Measurements from ENCODE around the gene NRP2. TPM values are rescaled to one million over a fixed set of nuclear protein-coding genes. Genes with fewer than 3 reads are reported as not detected.

Gene NRP2
- total RNA-seq, 1 donor from 2014 or later, result 89.5 TPM

GRCh38 chr2:205749078-205749477 lies 66.8 kb downstream of the NRP2 start:
- no peak for TF ChIP-seq CTCF (IDR thresholded peaks at IDR 0.05; ENCODE audit: unreplicated experiment)
- Mint-ChIP-seq H3K27me3 (ENCODE audit: low read depth) (no peaks in the 10 kb centered on the region), H3K4me3 (no peak overlapping the region), H3K27ac (no peak overlapping the region), H3K36me3 (peaks cover 14% of the 10 kb centered on the region), H3K4me1 (peaks cover 42% of the 10 kb centered on the region), H3K9me3 (no peaks in the 10 kb centered on the region)
- no peak for DNase-seq (ENCODE audit: low spot score in 2 of 2, unreplicated experiment in 2 of 2)

GRCh38 chr2:205750797-205751196 lies 68.5 kb downstream of the NRP2 start:
- H3K9me3 Mint-ChIP-seq, result no peaks in the 10 kb centered on the region
- H3K27me3 Mint-ChIP-seq (ENCODE audit: low read depth), result no peaks in the 10 kb centered on the region
- DNase-seq (ENCODE audit: low spot score in 2 of 2, unreplicated experiment in 2 of 2), result no peak
- H3K36me3 Mint-ChIP-seq, result peaks cover 8% of the 10 kb centered on the region
- H3K4me3 Mint-ChIP-seq, result no peak overlapping the region
- peaks cover 55% of the 10 kb centered on the region for H3K4me1 Mint-ChIP-seq
- no peak for TF ChIP-seq CTCF (IDR thresholded peaks at IDR 0.05; ENCODE audit: unreplicated experiment)
- H3K27ac Mint-ChIP-seq, result peak overlapping the region; percentile 68

- Mint-ChIP-seq H3K36me3 (peaks cover 5% of the 10 kb centered on the region), H3K9me3 (no peaks in the 10 kb centered on the region), H3K27me3 (ENCODE audit: low read depth) (no peaks in the 10 kb centered on the region), H3K27ac (peak overlapping the region; percentile 57), H3K4me3 (no peak overlapping the region), H3K4me1 (peaks cover 57% of the 10 kb centered on the region)
- no peak for TF ChIP-seq CTCF (IDR thresholded peaks at IDR 0.05; ENCODE audit: unreplicated experiment)
- no peak for DNase-seq (ENCODE audit: low spot score in 2 of 2, unreplicated experiment in 2 of 2)
These were observed 69.3 kb downstream of the NRP2 start for GRCh38 chr2:205751569-205752031.

- H3K9me3 Mint-ChIP-seq, result no peaks in the 10 kb centered on the region
- H3K4me3 Mint-ChIP-seq, result no peak overlapping the region
- no peak for DNase-seq (ENCODE audit: low spot score in 2 of 2, unreplicated experiment in 2 of 2)
- peaks cover 5% of the 10 kb centered on the region for H3K36me3 Mint-ChIP-seq
- H3K27ac Mint-ChIP-seq, result no peak overlapping the region
- peaks cover 62% of the 10 kb centered on the region for H3K4me1 Mint-ChIP-seq
- TF ChIP-seq CTCF (IDR thresholded peaks at IDR 0.05; ENCODE audit: unreplicated experiment), result no peak
- no peaks in the 10 kb centered on the region for H3K27me3 Mint-ChIP-seq (ENCODE audit: low read depth)
These were observed 70.1 kb downstream of the NRP2 start for GRCh38 chr2:205752296-205752820.

GRCh38 chr2:205752924-205753323 lies 70.6 kb downstream of the NRP2 start:
- no peaks in the 10 kb centered on the region for H3K27me3 Mint-ChIP-seq (ENCODE audit: low read depth)
- no peak overlapping the region for H3K4me3 Mint-ChIP-seq
- peak overlapping the region; percentile 14 for H3K27ac Mint-ChIP-seq
- peaks cover 5% of the 10 kb centered on the region for H3K36me3 Mint-ChIP-seq
- DNase-seq (ENCODE audit: low spot score in 2 of 2, unreplicated experiment in 2 of 2), result no peak
- no peaks in the 10 kb centered on the region for H3K9me3 Mint-ChIP-seq
- peaks cover 60% of the 10 kb centered on the region for H3K4me1 Mint-ChIP-seq
- TF ChIP-seq CTCF (IDR thresholded peaks at IDR 0.05; ENCODE audit: unreplicated experiment), result no peak
